ENCODE data around the gene EDN3.

The EDN3 gene

GRCh38 chr20:59324521-59325141 lies 24.2 kb downstream of the EDN3 start:
- no peak for DNase-seq (ENCODE audit: low read depth)
- no peak overlapping the region for H3K4me3 ChIP-seq (ENCODE audit: low read depth, low read length)
- no peak for TF ChIP-seq MAX (IDR thresholded peaks at IDR 0.05; ENCODE audit: low read depth, low read length)
- no peak for TF ChIP-seq MYC (IDR thresholded peaks at IDR 0.05; ENCODE audit: low read depth, low read length)
- TF ChIP-seq POLR2A (IDR thresholded peaks at IDR 0.05; ENCODE audit: extremely low read depth, insufficient read length) = no peak
- TF ChIP-seq CTCF (IDR thresholded peaks at IDR 0.05; ENCODE audit: low read depth, low read length) = no peak

GRCh38 chr20:59325142-59325523 lies 24.7 kb downstream of the EDN3 start:
- TF ChIP-seq CTCF (IDR thresholded peaks at IDR 0.05; ENCODE audit: low read depth, low read length) (no peak), MAX (IDR thresholded peaks at IDR 0.05; ENCODE audit: low read depth, low read length) (no peak), POLR2A (IDR thresholded peaks at IDR 0.05; ENCODE audit: extremely low read depth, insufficient read length) (no peak), MYC (IDR thresholded peaks at IDR 0.05; ENCODE audit: low read depth, low read length) (no peak)
- no peak overlapping the region for H3K4me3 ChIP-seq (ENCODE audit: low read depth, low read length)
- DNase-seq (ENCODE audit: low read depth) = no peak

GRCh38 chr20:59326188-59326587 lies 25.8 kb downstream of the EDN3 start:
- TF ChIP-seq MAX (IDR thresholded peaks at IDR 0.05; ENCODE audit: low read depth, low read length) (no peak), CTCF (IDR thresholded peaks at IDR 0.05; ENCODE audit: low read depth, low read length) (no peak), MYC (IDR thresholded peaks at IDR 0.05; ENCODE audit: low read depth, low read length) (no peak), POLR2A (IDR thresholded peaks at IDR 0.05; ENCODE audit: extremely low read depth, insufficient read length) (no peak)
- no peak overlapping the region for H3K4me3 ChIP-seq (ENCODE audit: low read depth, low read length)
- no peak for DNase-seq (ENCODE audit: low read depth)

GRCh38 chr20:59328071-59328470 lies 27.7 kb downstream of the EDN3 start:
- H3K4me3 ChIP-seq (ENCODE audit: low read depth, low read length) = no peak overlapping the region
- TF ChIP-seq CTCF (IDR thresholded peaks at IDR 0.05; ENCODE audit: low read depth, low read length) (no peak), POLR2A (IDR thresholded peaks at IDR 0.05; ENCODE audit: extremely low read depth, insufficient read length) (no peak)
- no peak for DNase-seq (ENCODE audit: low read depth)

GRCh38 chr20:59331721-59332329 lies 31.4 kb downstream of the EDN3 start:
- H3K4me3 ChIP-seq (ENCODE audit: low read depth, low read length) = no peak overlapping the region
- TF ChIP-seq MYC (IDR thresholded peaks at IDR 0.05; ENCODE audit: low read depth, low read length) = no peak
- TF ChIP-seq MAX (IDR thresholded peaks at IDR 0.05; ENCODE audit: low read depth, low read length) = no peak
- no peak for TF ChIP-seq POLR2A (IDR thresholded peaks at IDR 0.05; ENCODE audit: extremely low read depth, insufficient read length)
- TF ChIP-seq CTCF (IDR thresholded peaks at IDR 0.05; ENCODE audit: low read depth, low read length) = no peak
- no peak for DNase-seq (ENCODE audit: low read depth)

Data from NB4 (cell line).